ENCODE results near the gene SNRNP25. TPM values are rescaled to one million over a fixed set of nuclear protein-coding genes. Genes with fewer than 3 reads are reported as not detected.

The SNRNP25 gene
- total and polyA plus RNA-seq, 2 donors (not counting 3 experiments of a cell fraction or from before 2014, with no cell fraction given): 41.8 to 49.6 TPM

- no peak overlapping the region for H3K27ac ChIP-seq (ENCODE audit: insufficient read depth, low read depth, low read length)
- dilution Hi-C loops (cut with MboI; ENCODE audit: extremely low pct_ligation_motif_present, low sequenced_read_pairs): no loop called here
- intact Hi-C loops (cut with micrococcal nuclease): no loop called here
- no peak for DNase-seq (ENCODE audit: low read depth, low spot score)
- H3K9ac ChIP-seq (replicated peaks; ENCODE audit: extremely low read depth, insufficient read depth, low read length): no peak overlapping the region
- ChIA-PET POLR2A (no interaction called here), CTCF (interaction anchor here (1.1 to 18.5 kb wide), 3 partner anchors 16 to 38 kb away, joined by 3 to 790 read pairs (median 3); partner anchors contain the start of gene POLR3K)
- H3K79me2 ChIP-seq (ENCODE audit: control insufficient read depth, insufficient read depth, low read length): peaks cover 40% of the 10 kb centered on the region
- no peak overlapping the region for H3K4me2 ChIP-seq (ENCODE audit: insufficient read depth, low read length)
- no peaks in the 10 kb centered on the region for H3K9me3 ChIP-seq (replicated peaks; ENCODE audit: control insufficient read depth, insufficient read depth, low read length)
- H3K9me1 ChIP-seq (replicated peaks; ENCODE audit: control insufficient read depth, extremely low read depth, insufficient read depth, low read length): no peaks in the 10 kb centered on the region
- TF ChIP-seq, protein P1, sequence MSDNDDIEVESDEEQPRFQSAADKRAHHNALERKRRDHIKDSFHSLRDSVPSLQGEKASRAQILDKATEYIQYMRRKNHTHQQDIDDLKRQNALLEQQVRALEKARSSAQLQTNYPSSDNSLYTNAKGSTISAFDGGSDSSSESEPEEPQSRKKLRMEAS (IDR thresholded peaks at IDR 0.05; ENCODE audit: insufficient read depth, insufficient read length): no peak
- TF ChIP-seq POLR2AphosphoS5 (IDR thresholded peaks at IDR 0.05; ENCODE audit: insufficient read depth, low read depth, low read length) (no peak), FOS (IDR thresholded peaks at IDR 0.05; ENCODE audit: borderline replicate concordance, insufficient read depth, low read length) (no peak)
- no peaks in the 10 kb centered on the region for H3K27me3 ChIP-seq (ENCODE audit: control insufficient read depth in 2 of 2, insufficient read depth in 2 of 2, low read length in 2 of 2)
- H4K20me1 ChIP-seq (replicated peaks; ENCODE audit: control insufficient read depth, extremely low read depth, insufficient read depth, low read length): no peaks in the 10 kb centered on the region
- peaks cover 0 to 8% of the 10 kb centered on the region in 2 experiments for H3K36me3 ChIP-seq (ENCODE audit: control insufficient read depth in 2 of 2, extremely low read depth in 1 of 2, insufficient read depth in 2 of 2, low read length in 2 of 2)
- no TSS peak for BruUV-seq (replicated peaks)
- no peak overlapping the region for H3K4me3 ChIP-seq (replicated peaks in 1 of 3; ENCODE audit: insufficient read depth in 1 of 3, low read depth in 1 of 3, low read length in 3 of 3)
- no peak overlapping the region for H2AFZ ChIP-seq (ENCODE audit: low read depth, low read length)
- H3K4me1 ChIP-seq (ENCODE audit: control insufficient read depth, extremely low read depth, insufficient read depth, low read length): peaks cover 11% of the 10 kb centered on the region
- no peak for FAIRE-seq
Measured at GRCh38 chr16:69181-69580, 15.6 kb downstream of the SNRNP25 start.

DNA sequence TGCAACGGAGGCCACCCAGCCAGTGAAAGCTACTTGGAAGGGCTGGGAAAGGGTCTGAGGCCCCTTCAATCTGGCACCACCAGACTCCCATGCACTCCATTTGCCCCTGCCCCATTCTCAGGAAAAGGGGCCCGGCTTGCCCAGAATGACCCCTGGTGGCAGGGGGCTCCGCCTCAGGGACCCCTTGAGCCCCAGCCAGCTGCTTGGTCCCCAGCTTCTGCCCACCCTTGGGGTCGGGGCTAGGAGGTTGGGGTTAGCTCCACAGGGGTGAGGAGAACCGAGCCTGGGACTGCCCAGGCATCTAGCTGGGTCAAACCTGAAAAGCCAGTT is 17.5 kb downstream of the SNRNP25 start:
- peak overlapping the region; percentile 52 to 64 (median 52) for H3K4me3 ChIP-seq (replicated peaks in 1 of 3; ENCODE audit: insufficient read depth in 1 of 3, low read depth in 1 of 3, low read length in 3 of 3)
- no peaks in the 10 kb centered on the region for H3K27me3 ChIP-seq (ENCODE audit: control insufficient read depth in 2 of 2, insufficient read depth in 2 of 2, low read length in 2 of 2)
- no peaks in the 10 kb centered on the region for H3K9me1 ChIP-seq (replicated peaks; ENCODE audit: control insufficient read depth, extremely low read depth, insufficient read depth, low read length)
- H2AFZ ChIP-seq (ENCODE audit: low read depth, low read length): no peak overlapping the region
- ChIA-PET CTCF (interaction anchor here (0.9 to 18.5 kb wide), 3 partner anchors 19 to 291 kb away, joined by 3 to 790 read pairs (median 4); no protein-coding TSS in a partner anchor), POLR2A (no interaction called here)
- TF ChIP-seq MYC (IDR thresholded peaks at IDR 0.05; ENCODE audit: low read depth, low read length) (no peak), JUN (IDR thresholded peaks at IDR 0.05; ENCODE audit: borderline replicate concordance, insufficient read depth, insufficient read length, low read depth) (no peak), GATA2 (IDR thresholded peaks at IDR 0.05; ENCODE audit: insufficient read depth, insufficient read length, low read depth, low read length) (no peak), POLR2A (IDR thresholded peaks at IDR 0.05; ENCODE audit: low read depth, low read length) (no peak), FOS (IDR thresholded peaks at IDR 0.05; ENCODE audit: borderline replicate concordance, insufficient read depth, low read length) (no peak), EZH2 (IDR thresholded peaks at IDR 0.05; ENCODE audit: borderline replicate concordance, low read depth, low read length, severe bottlenecking) (no peak), CTCF (IDR thresholded peaks at IDR 0.05; ENCODE audit: extremely low read depth in 1 of 2, insufficient read depth in 1 of 2, low read depth in 1 of 2, low read length in 2 of 2) (no peak), POLR2AphosphoS5 (IDR thresholded peaks at IDR 0.05; ENCODE audit: insufficient read depth, low read depth, low read length) (no peak)
- TF ChIP-seq, protein P1 (IDR thresholded peaks at IDR 0.05; ENCODE audit: insufficient read depth, insufficient read length): no peak
- DNase-seq (ENCODE audit: low read depth, low spot score) (no peak), FAIRE-seq (no peak)
- peak overlapping the region; percentile 48 for H3K9ac ChIP-seq (replicated peaks; ENCODE audit: extremely low read depth, insufficient read depth, low read length)
- BruUV-seq (replicated peaks): no TSS peak
- no peaks in the 10 kb centered on the region for H3K36me3 ChIP-seq (ENCODE audit: control insufficient read depth in 2 of 2, extremely low read depth in 1 of 2, insufficient read depth in 2 of 2, low read length in 2 of 2)
- H3K79me2 ChIP-seq (ENCODE audit: control insufficient read depth, insufficient read depth, low read length): peaks cover 40% of the 10 kb centered on the region
- peaks cover 18% of the 10 kb centered on the region for H3K4me1 ChIP-seq (ENCODE audit: control insufficient read depth, extremely low read depth, insufficient read depth, low read length)
- no peaks in the 10 kb centered on the region for H3K9me3 ChIP-seq (replicated peaks; ENCODE audit: control insufficient read depth, insufficient read depth, low read length)
- H4K20me1 ChIP-seq (replicated peaks; ENCODE audit: control insufficient read depth, extremely low read depth, insufficient read depth, low read length): no peaks in the 10 kb centered on the region
- dilution Hi-C loops (cut with MboI; ENCODE audit: extremely low pct_ligation_motif_present, low sequenced_read_pairs) (no loop called here), intact Hi-C loops (cut with micrococcal nuclease) (no loop called here)
- H3K27ac ChIP-seq (ENCODE audit: insufficient read depth, low read depth, low read length): no peak overlapping the region
- peak overlapping the region; percentile 74 for H3K4me2 ChIP-seq (ENCODE audit: insufficient read depth, low read length)
